ENCODE measurements around the gene TBX3. TPM values are rescaled to one million over a fixed set of nuclear protein-coding genes. Genes with fewer than 3 reads are reported as not detected.

The TBX3 gene
- total and polyA plus RNA-seq, 8 donors = 0.60 to 4.6 (median 1.7) TPM

- Histone ChIP-seq H3K27me3 (peaks cover 0 to 74% (median 10%) of the 10 kb centered on the region in 4 donors), H3K4me3 (no peak overlapping the region), H3K4me1 (peaks cover 0 to 3% (median 0%) of the 10 kb centered on the region in 3 donors), H3K27ac (no peak overlapping the region), H3K9me3 (no peaks in the 10 kb centered on the region), H3K36me3 (no peaks in the 10 kb centered on the region)
- FAIRE-seq = no peak
- DNase-seq = no peak
- ATAC-seq = no peak
- WGBS, 2 donors = 75 to 89% methylated on average over 4 of the region's 4 CpGs
- TF ChIP-seq, protein P1, sequence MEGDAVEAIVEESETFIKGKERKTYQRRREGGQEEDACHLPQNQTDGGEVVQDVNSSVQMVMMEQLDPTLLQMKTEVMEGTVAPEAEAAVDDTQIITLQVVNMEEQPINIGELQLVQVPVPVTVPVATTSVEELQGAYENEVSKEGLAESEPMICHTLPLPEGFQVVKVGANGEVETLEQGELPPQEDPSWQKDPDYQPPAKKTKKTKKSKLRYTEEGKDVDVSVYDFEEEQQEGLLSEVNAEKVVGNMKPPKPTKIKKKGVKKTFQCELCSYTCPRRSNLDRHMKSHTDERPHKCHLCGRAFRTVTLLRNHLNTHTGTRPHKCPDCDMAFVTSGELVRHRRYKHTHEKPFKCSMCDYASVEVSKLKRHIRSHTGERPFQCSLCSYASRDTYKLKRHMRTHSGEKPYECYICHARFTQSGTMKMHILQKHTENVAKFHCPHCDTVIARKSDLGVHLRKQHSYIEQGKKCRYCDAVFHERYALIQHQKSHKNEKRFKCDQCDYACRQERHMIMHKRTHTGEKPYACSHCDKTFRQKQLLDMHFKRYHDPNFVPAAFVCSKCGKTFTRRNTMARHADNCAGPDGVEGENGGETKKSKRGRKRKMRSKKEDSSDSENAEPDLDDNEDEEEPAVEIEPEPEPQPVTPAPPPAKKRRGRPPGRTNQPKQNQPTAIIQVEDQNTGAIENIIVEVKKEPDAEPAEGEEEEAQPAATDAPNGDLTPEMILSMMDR (IDR thresholded peaks at IDR 0.05) = no peak
- intact Hi-C loops (cut with DNase I) = no loop called here
Observed at GRCh38 chr12:114672817-114673168, 11.2 kb downstream of the TBX3 start.

DNA sequence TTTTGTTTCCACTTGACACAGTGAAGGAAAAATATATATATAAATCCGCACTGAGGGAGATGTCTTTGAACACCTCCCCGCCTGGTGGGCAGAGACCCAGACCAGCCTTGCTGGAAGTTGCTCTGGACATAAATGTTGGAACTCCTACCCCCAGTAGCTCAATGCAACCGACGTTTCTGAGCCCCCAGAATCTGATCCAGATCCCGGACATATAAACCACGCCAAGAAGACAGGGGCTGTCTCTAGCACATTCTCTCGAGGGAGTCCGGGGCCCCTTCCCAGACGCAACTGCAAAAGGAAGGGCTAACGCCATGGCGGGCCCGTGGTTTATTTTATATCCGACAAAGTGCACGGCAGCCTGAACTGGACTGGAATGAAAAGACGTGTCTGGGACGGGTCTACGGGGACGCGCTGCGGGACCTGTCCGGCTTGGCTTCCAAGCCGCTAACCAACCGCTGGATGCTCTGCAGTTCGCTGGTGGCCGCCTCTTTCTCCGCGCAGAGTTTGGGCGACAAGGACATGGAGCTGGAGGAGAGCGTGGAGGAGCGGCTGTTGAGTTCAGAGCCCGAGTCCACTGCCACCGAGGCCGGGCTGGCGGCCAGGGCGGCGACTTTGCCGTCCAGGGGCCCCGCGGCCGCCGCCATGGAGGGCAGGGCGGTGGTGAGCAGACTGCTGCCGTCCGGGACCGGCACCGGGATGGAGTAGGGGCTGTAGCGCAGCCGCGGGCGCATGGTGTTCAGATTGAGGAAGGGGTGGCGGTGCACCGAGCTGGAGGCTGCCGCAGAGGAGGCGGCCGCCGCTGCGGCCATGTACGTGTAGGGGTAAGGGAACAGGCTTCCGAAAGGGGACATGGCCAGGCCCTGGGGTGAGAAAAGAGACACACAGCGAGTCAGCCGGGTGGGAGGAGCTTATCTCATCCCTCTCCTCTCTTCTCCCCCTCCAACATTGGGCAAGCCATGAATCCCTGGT is 12.2 kb downstream of the TBX3 start:
- H3K4me3 ChIP-seq = no peak overlapping the region
- FAIRE-seq (no peak), ATAC-seq (no peak), DNase-seq (no peak)
- 37 to 44% methylated on average over 60 to 61 of the region's 61 CpGs for WGBS, 2 donors
- no peak overlapping the region for H3K27ac ChIP-seq
- H3K4me1 ChIP-seq = peaks cover 0 to 3% (median 0%) of the 10 kb centered on the region in 3 donors
- intact Hi-C loops (cut with DNase I) = no loop called here
- H3K27me3 ChIP-seq = peaks cover 0 to 81% (median 13%) of the 10 kb centered on the region in 4 donors
- H3K9me3 ChIP-seq = no peaks in the 10 kb centered on the region
- no peaks in the 10 kb centered on the region for H3K36me3 ChIP-seq
- TF ChIP-seq, protein P1 (IDR thresholded peaks at IDR 0.05) = no peak

GRCh38 chr12:114671066-114671442 is 12.9 kb downstream of the TBX3 start:
- 42 to 48% methylated on average over 4 of the region's 4 CpGs for WGBS, 2 donors
- FAIRE-seq (no peak), ATAC-seq (no peak), DNase-seq (no peak)
- peaks cover 0 to 81% (median 12%) of the 10 kb centered on the region in 4 donors for H3K27me3 ChIP-seq
- H3K27ac ChIP-seq = no peak overlapping the region
- H3K36me3 ChIP-seq = no peaks in the 10 kb centered on the region
- no peaks in the 10 kb centered on the region for H3K9me3 ChIP-seq
- TF ChIP-seq, protein P1 (IDR thresholded peaks at IDR 0.05) = no peak
- no peak overlapping the region for H3K4me3 ChIP-seq
- intact Hi-C loops (cut with DNase I) = no loop called here
- H3K4me1 ChIP-seq = peaks cover 0 to 3% (median 0%) of the 10 kb centered on the region in 3 donors

- Histone ChIP-seq H3K36me3 (no peaks in the 10 kb centered on the region), H3K4me1 (peaks cover 0 to 3% (median 0%) of the 10 kb centered on the region in 3 donors), H3K27ac (no peak overlapping the region), H3K27me3 (peaks cover 0 to 84% (median 18%) of the 10 kb centered on the region in 4 donors), H3K9me3 (no peaks in the 10 kb centered on the region), H3K4me3 (no peak overlapping the region)
- DNase-seq (no peak), FAIRE-seq (no peak), ATAC-seq (no peak)
- 59 to 64% methylated on average over 3 of the region's 3 CpGs for WGBS, 2 donors
- intact Hi-C loops (cut with DNase I) = no loop called here
- TF ChIP-seq, protein P1 (IDR thresholded peaks at IDR 0.05) = no peak
Observed at GRCh38 chr12:114670291-114670980, 13.5 kb downstream of the TBX3 start.
